Naive B cell (primary cell): ENCODE results near the gene STMN1. TPM values are rescaled to one million over a fixed set of nuclear protein-coding genes. Genes with fewer than 3 reads are reported as not detected.

Experiments used
- ATAC-seq, 2 donors: fragments of 150-1000 bp; cut with Tn5 transposase; 2 replicates each; pipeline ENCODE4 v1.10.0; 2021; ENCODE audit warnings: low read depth in 2 of 2, mild to moderate bottlenecking in 2 of 2, moderate library complexity in 2 of 2
- DNase-seq: peaks from one replicate; pipeline ENCODE4 v3.0.0; 2022
- H3K27ac Mint-ChIP-seq, 6 donors: one replicate each; pipeline ENCODE4 v1.8.0; 2020 to 2022; ENCODE audit warnings: mild to moderate bottlenecking in 6 of 6, mixed read lengths in 6 of 6, moderate library complexity in 5 of 6, inconsistent platforms in 2 of 6
- H3K27me3 Mint-ChIP-seq, 3 donors: one replicate each; pipeline ENCODE4 v1.8.0; 2021 to 2022; ENCODE audit warnings: mixed read lengths in 3 of 3, mild to moderate bottlenecking in 1 of 3
- H3K36me3 Mint-ChIP-seq, 2 donors: one replicate each; pipeline ENCODE4 v1.8.0; 2020 to 2022; ENCODE audit warnings: mixed read lengths in 2 of 2, inconsistent platforms in 1 of 2, mild to moderate bottlenecking in 1 of 2
- H3K4me1 Mint-ChIP-seq, 3 donors: one replicate each; pipeline ENCODE4 v1.8.0; 2020 to 2022; ENCODE audit warnings: mixed read lengths in 3 of 3, inconsistent platforms in 1 of 3, mild to moderate bottlenecking in 1 of 3, moderate library complexity in 1 of 3
- H3K4me3 Mint-ChIP-seq, 8 donors: one replicate each; pipeline ENCODE4 v1.8.0; 2020 to 2022; ENCODE audit warnings: mild to moderate bottlenecking in 8 of 8, mixed read lengths in 8 of 8, moderate library complexity in 8 of 8, inconsistent platforms in 2 of 8
- H3K9me3 Mint-ChIP-seq, 7 donors: one replicate each; pipeline ENCODE4 v1.8.0; 2020 to 2022; ENCODE audit warnings: mixed read lengths in 7 of 7, mild to moderate bottlenecking in 5 of 7, inconsistent platforms in 2 of 7, moderate library complexity in 1 of 7
- polyA plus RNA-seq, 6 donors: library from polyadenylated mRNA; unstranded; fragments of 300-500 nt; fragmentation: Illumina TruSeq; gene quantifications; one replicate each; pipeline ENCODE4 v1.2.3, GENCODE V29; 2021; ENCODE audit warnings: low read depth in 6 of 6

Gene STMN1
- polyA plus RNA-seq, 6 donors from 2014 or later = 109 to 169 (median 137) TPM

GRCh38 chr1:25897754-25898153, 8.5 kb downstream of the STMN1 start:
- no peaks in the 10 kb centered on the region for H3K9me3 Mint-ChIP-seq
- DNase-seq (no peak), ATAC-seq (no peak)
- H3K4me1 Mint-ChIP-seq = peaks cover 4 to 10% (median 9%) of the 10 kb centered on the region in 3 donors
- H3K27ac Mint-ChIP-seq = peak overlapping the region in 1 of 6 donors; percentile 60
- H3K4me3 Mint-ChIP-seq = no peak overlapping the region
- peaks cover 0 to 8% of the 10 kb centered on the region in 2 donors for H3K36me3 Mint-ChIP-seq
- no peaks in the 10 kb centered on the region for H3K27me3 Mint-ChIP-seq

DNA sequence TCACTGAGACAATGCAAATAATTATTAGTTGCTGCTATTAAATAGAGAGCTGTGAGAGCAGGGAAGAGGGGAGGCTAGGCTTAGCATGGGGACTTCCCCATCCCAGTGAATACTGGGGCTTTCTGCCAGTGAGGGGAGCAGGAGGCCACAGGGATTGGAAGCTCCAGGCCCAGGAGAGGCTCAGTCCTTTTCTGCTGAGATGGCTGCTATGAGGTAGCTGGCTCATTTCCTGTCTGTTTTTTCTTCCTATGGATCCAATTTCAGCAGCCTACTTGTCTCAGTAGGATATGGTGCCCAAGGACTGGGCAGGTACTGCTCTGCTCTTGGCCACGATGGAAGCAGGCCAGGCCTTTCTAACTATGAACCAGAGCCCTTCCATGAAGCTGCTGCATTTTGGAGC, 10.0 kb downstream of the STMN1 start:
- ATAC-seq = no peak
- no peak for DNase-seq
- Mint-ChIP-seq H3K4me3 (no peak overlapping the region), H3K9me3 (no peaks in the 10 kb centered on the region), H3K27ac (peak overlapping the region in 1 of 6 donors; percentile 44), H3K4me1 (peaks cover 4 to 10% (median 9%) of the 10 kb centered on the region in 3 donors), H3K36me3 (peaks cover 0 to 6% of the 10 kb centered on the region in 2 donors), H3K27me3 (no peaks in the 10 kb centered on the region)

GRCh38 chr1:25895365-25895990, 10.7 kb downstream of the STMN1 start:
- Mint-ChIP-seq H3K4me1 (peaks cover 4 to 10% (median 9%) of the 10 kb centered on the region in 3 donors), H3K27me3 (no peaks in the 10 kb centered on the region), H3K27ac (peak overlapping the region in 2 of 6 donors; percentile 30 to 53), H3K4me3 (peak overlapping the region in 1 of 8 donors; percentile 55), H3K36me3 (no peaks in the 10 kb centered on the region), H3K9me3 (no peaks in the 10 kb centered on the region)
- peak; percentile 99 for ATAC-seq
- DNase-seq = peak; percentile 92

- Mint-ChIP-seq H3K4me1 (peaks cover 4 to 10% (median 9%) of the 10 kb centered on the region in 3 donors), H3K36me3 (no peaks in the 10 kb centered on the region), H3K9me3 (no peaks in the 10 kb centered on the region), H3K27me3 (no peaks in the 10 kb centered on the region), H3K27ac (no peak overlapping the region), H3K4me3 (no peak overlapping the region)
- no peak for DNase-seq
- no peak for ATAC-seq
Measured at GRCh38 chr1:25893116-25893515, 13.1 kb downstream of the STMN1 start.

DNA sequence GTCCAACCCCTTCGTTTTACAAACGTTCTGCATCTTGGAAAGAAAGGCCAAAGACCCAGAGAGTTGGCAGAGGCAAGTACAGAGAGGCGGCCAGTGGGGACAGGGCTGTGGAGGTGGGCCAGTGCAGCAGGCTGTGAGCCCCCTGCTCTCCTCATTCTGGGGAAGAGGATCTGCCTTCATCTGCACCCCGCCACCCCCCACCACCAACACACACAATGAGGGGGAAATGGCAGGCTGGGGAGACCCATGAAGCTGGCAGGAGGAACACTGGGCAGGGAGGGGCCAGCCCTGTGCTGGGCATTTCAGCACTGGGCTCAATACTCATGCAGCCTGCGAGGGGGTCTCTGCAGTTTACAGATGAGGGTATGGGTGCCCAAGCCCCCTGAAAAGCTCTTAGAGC, 14.6 kb downstream of the STMN1 start:
- no peak overlapping the region for H3K27ac Mint-ChIP-seq
- ATAC-seq (no peak), DNase-seq (no peak)
- no peaks in the 10 kb centered on the region for H3K27me3 Mint-ChIP-seq
- H3K36me3 Mint-ChIP-seq = no peaks in the 10 kb centered on the region
- no peak overlapping the region for H3K4me3 Mint-ChIP-seq
- peaks cover 4 to 10% (median 9%) of the 10 kb centered on the region in 3 donors for H3K4me1 Mint-ChIP-seq
- no peaks in the 10 kb centered on the region for H3K9me3 Mint-ChIP-seq

DNA sequence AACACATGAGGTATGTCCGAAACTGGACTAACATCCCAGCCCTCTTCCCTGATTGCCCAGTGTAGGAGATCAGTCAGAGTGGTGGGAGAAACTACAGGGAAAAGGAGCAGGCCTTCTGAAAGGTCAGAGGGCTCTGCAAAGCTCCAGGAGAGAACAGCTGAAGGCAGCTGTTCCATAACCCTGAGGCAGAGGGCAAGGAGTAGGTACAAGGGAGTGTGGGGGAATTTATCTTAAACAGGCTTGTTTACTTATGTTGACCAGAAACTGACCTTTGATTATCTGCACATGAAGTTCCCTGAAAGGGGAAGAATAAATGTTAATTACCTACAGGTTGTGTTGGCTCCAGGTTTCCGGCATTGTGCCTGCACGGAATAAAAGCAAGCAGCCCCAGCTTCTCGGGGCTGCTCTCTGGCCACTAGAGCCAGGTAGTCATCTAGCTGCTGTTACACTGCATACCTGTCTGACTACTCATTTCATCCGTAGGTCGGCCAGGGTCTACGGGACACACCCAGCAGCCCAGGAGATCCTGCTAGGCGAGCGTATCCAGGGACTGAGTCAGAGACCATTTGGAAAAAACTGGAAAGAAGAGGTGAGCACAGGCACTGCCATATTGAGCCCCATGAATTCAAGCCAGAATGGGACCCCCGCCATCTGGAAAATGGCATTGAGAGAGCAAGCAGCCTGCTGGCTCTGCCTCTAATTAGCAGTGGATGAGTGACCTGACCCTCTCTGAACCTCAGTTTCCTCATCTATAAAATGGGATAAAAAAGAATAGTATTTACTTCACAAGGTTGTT, 15.8 kb downstream of the STMN1 start:
- H3K4me1 Mint-ChIP-seq = peaks cover 4 to 5% (median 5%) of the 10 kb centered on the region in 3 donors
- H3K27me3 Mint-ChIP-seq = no peaks in the 10 kb centered on the region
- ATAC-seq (no peak), DNase-seq (no peak)
- H3K27ac Mint-ChIP-seq = peak overlapping the region in 1 of 6 donors; percentile 15
- H3K9me3 Mint-ChIP-seq = no peaks in the 10 kb centered on the region
- H3K36me3 Mint-ChIP-seq = no peaks in the 10 kb centered on the region
- no peak overlapping the region for H3K4me3 Mint-ChIP-seq

GRCh38 chr1:25889470-25889869, 16.7 kb downstream of the STMN1 start:
- ATAC-seq (no peak), DNase-seq (no peak)
- Mint-ChIP-seq H3K4me1 (no peaks in the 10 kb centered on the region), H3K27me3 (no peaks in the 10 kb centered on the region), H3K36me3 (no peaks in the 10 kb centered on the region), H3K27ac (no peak overlapping the region), H3K4me3 (peak overlapping the region in 1 of 8 donors; percentile 22), H3K9me3 (no peaks in the 10 kb centered on the region)

- no peak for DNase-seq
- no peaks in the 10 kb centered on the region for H3K4me1 Mint-ChIP-seq
- no peaks in the 10 kb centered on the region for H3K27me3 Mint-ChIP-seq
- H3K4me3 Mint-ChIP-seq = no peak overlapping the region
- peak overlapping the region in 1 of 6 donors; percentile 23 for H3K27ac Mint-ChIP-seq
- H3K36me3 Mint-ChIP-seq = no peaks in the 10 kb centered on the region
- ATAC-seq = no peak
- no peaks in the 10 kb centered on the region for H3K9me3 Mint-ChIP-seq
Measured at GRCh38 chr1:25888426-25888987, 17.7 kb downstream of the STMN1 start.

- peak overlapping the region in 1 of 6 donors; percentile 5 for H3K27ac Mint-ChIP-seq
- DNase-seq (no peak), ATAC-seq (no peak)
- no peaks in the 10 kb centered on the region for H3K9me3 Mint-ChIP-seq
- H3K36me3 Mint-ChIP-seq = no peaks in the 10 kb centered on the region
- no peaks in the 10 kb centered on the region for H3K4me1 Mint-ChIP-seq
- H3K4me3 Mint-ChIP-seq = no peak overlapping the region
- H3K27me3 Mint-ChIP-seq = no peaks in the 10 kb centered on the region
Measured at GRCh38 chr1:25885602-25886001, 20.6 kb downstream of the STMN1 start.

- no peaks in the 10 kb centered on the region for H3K27me3 Mint-ChIP-seq
- peaks cover 0 to 4% (median 0%) of the 10 kb centered on the region in 3 donors for H3K4me1 Mint-ChIP-seq
- DNase-seq (no peak), ATAC-seq (no peak)
- H3K4me3 Mint-ChIP-seq = no peak overlapping the region
- no peak overlapping the region for H3K27ac Mint-ChIP-seq
- H3K36me3 Mint-ChIP-seq = no peaks in the 10 kb centered on the region
- H3K9me3 Mint-ChIP-seq = no peaks in the 10 kb centered on the region
Measured at GRCh38 chr1:25881266-25881665, 25.0 kb downstream of the STMN1 start.

- ATAC-seq (no peak), DNase-seq (no peak)
- Mint-ChIP-seq H3K27ac (peak overlapping the region in 1 of 6 donors; percentile 65), H3K9me3 (no peaks in the 10 kb centered on the region), H3K27me3 (no peaks in the 10 kb centered on the region), H3K4me3 (no peak overlapping the region), H3K36me3 (no peaks in the 10 kb centered on the region), H3K4me1 (peaks cover 2 to 9% (median 4%) of the 10 kb centered on the region in 3 donors)
Measured at GRCh38 chr1:25880518-25880917, 25.7 kb downstream of the STMN1 start.

- DNase-seq = no peak
- no peak for ATAC-seq
- Mint-ChIP-seq H3K27me3 (no peaks in the 10 kb centered on the region), H3K9me3 (no peaks in the 10 kb centered on the region), H3K36me3 (no peaks in the 10 kb centered on the region), H3K4me3 (no peak overlapping the region), H3K4me1 (peaks cover 7 to 14% (median 9%) of the 10 kb centered on the region in 3 donors), H3K27ac (no peak overlapping the region)
Measured at GRCh38 chr1:25879675-25880074, 26.5 kb downstream of the STMN1 start.

DNA sequence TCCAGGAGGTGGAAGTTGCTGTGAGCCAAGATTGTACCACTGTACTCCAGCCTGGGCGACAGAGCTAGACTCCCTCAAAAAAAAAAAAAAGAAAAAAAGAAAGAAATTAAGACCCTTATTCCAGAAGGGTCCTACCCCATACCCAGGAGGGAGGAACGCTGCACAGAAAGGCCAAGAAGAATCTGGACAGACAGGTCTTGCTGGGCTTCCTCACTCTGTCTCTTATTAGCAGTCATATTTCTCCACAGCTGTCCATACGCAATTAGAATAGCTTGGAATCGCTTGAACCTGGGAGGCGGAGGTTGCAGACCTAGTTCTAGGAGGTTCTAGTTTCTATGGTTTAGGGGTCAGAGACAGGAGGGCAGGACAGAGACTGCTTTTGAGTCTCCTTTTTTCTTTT, 27.5 kb downstream of the STMN1 start:
- Mint-ChIP-seq H3K36me3 (no peaks in the 10 kb centered on the region), H3K4me1 (peaks cover 9 to 17% (median 9%) of the 10 kb centered on the region in 3 donors), H3K9me3 (no peaks in the 10 kb centered on the region), H3K4me3 (no peak overlapping the region), H3K27me3 (no peaks in the 10 kb centered on the region), H3K27ac (peak overlapping the region in 1 of 6 donors; percentile 18)
- no peak for DNase-seq
- ATAC-seq = no peak

DNA sequence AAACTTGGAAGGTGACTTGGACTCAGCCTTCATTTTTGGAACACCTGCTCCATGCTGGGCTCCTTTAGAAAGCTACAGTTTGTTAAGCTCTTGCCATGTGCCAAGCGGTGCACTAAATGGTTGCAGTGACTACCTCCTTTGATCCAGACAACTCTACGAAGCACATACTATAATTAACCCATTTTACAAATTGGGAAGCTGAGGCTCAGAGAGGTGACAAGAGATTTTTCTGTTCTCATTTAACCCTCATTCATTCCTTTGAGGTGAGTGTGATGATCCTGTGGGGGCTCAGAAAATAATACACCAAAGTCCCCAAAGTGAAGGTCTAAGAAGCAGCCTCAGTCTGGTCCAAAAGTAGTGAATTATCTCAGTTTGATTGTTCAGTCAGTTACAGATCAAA, 29.1 kb downstream of the STMN1 start:
- Mint-ChIP-seq H3K27me3 (no peaks in the 10 kb centered on the region), H3K36me3 (no peaks in the 10 kb centered on the region), H3K4me3 (peak overlapping the region in 2 of 8 donors; percentile 22 to 82), H3K27ac (peak overlapping the region in 1 of 6 donors; percentile 39), H3K4me1 (peaks cover 16 to 29% (median 24%) of the 10 kb centered on the region in 3 donors), H3K9me3 (no peaks in the 10 kb centered on the region)
- ATAC-seq (no peak), DNase-seq (no peak)
